ENCODE data around the gene FZD7.
A peak's percentile ranks its signal among the peaks of the same experiment; 100 is the strongest.

FZD7 gene

DNA sequence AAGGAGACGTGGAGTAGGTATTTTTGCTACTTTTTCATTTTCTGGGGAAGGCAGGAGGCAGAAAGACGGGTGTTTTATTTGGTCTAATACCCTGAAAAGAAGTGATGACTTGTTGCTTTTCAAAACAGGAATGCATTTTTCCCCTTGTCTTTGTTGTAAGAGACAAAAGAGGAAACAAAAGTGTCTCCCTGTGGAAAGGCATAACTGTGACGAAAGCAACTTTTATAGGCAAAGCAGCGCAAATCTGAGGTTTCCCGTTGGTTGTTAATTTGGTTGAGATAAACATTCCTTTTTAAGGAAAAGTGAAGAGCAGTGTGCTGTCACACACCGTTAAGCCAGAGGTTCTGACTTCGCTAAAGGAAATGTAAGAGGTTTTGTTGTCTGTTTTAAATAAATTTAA, 3.4 kb downstream of the FZD7 start:
- no peak for DNase-seq (ENCODE audit: low read depth in 2 of 2)

DNA sequence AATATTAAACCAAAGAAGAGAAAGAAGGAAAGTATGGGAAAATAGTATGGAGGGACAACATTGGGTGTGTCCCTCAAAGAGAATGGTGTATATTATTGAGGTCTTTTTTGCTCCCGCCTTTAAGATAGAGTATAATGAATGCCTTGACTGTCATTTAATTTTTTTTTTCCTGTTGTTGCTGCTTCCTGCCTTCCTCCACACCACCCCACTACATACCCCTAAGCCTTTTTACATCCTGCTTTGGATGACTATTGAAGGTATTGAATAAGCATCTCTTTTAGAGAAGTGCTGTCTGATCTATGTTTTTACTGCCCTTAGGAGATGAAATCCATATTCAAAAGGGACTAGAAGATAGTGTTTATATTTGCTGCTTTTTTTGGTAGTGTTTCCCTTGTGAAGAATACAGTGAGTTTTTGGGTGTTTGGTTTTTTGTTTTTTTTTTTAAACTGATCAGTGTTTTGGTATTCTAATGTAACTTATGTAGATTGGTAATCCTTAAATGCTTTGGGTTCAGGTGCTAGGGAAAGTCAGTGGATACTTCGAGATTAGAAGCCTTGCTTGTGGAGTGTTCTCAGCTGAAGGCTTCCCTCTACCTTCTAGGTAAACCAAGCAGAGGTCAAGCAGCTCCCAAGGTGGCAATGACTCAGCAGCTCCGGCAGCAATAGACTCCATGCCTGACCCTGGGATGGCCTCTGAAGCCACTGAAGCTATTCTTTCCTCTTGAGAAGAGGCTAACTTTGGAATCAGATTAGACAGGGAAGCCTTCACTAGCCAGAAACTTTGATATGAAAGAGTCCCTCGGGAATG, 5.0 kb downstream of the FZD7 start:
- no peak for DNase-seq (ENCODE audit: low read depth in 2 of 2)

DNA sequence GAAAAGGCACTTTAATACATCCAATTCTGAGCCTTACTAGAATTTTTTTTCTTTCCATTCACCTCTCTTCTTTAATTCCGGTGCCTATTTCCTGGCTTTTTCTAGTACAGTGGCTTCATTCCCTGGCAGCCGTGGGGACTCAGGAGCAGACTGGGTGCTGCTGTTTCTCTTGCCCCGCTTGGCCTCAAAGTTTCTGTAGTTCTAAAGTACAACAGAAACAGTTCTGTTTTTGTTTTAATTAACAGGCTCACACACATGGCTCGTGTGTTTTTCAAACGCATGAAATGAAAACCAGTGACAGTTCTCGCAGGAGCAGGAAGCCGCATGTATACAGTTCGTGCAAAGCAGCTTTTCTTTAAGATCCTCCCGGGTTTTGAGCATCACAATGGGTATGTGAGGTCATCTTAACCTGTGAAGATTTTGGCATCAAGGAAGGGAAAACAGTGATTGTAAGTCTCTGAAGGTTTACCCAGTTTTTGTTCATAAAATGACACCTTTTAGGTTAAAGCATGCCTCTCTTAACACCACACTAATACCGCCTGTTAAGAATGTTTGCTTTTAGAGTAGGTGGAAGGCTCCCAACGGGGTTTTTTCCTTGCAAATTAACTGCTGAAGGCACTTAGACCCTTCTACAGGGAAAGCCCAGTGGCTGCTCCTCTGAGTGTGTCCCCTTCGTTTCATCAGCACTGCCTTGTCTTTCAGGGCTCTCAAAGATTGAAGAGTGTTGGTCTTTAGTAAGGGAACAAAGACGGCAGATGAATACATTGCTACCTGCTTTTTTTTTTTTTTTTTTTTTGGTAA, 5.8 kb downstream of the FZD7 start:
- no peak for DNase-seq (ENCODE audit: low read depth in 2 of 2)

DNA sequence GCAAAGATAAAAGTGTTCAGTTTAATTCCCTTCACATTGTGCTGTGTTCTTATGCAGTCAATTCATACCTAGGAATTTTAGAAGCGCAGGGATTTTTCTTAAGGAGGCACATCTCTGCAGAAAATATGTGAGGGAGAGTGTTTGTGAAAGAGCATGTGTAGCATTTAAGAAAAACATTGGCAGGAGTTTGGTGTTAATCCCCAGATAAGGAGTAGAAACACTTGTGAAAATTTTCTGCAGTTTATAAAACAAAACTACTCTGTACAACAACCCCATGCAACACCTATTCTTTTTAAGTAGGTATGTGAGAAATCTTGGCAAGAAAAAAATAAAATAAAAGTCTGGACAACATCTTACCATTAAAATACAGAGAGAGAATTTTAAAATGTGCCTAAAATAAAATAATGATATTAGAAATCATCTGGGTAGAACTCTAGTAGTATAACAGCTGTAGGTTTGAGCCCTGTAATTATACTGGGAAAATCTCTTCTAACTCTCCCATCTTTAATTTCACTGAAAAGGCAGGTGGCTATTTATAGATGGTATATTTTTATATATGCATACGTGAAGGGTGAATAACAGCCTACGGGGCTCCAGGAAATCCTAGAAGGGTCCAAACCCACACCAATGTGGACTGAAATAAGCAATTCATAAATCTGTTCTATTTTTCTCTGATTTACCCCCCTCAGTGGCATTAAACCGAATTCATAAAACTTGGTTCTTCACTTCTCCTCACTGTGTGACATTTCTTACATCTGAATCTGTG, 6.6 kb downstream of the FZD7 start:
- DNase-seq (ENCODE audit: low read depth in 2 of 2) = no peak

DNA sequence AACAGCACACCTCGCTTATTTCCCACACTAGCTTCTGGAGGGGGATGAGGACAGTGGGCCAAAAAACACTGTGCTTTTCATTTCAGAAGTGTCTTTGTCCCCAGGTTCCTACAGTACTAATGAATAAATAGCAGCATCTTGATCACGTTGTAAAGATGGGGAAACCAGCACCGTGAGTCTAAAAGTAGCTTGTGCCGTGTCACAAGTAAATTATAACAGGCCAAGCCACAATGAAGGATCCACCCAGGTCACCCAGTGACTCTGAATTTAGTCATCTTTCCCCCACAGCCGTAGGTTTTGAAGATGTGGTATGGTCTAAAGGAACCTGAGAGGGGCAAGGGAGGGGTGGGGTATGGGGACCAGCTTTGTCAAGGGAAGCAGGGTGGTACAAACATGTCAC, 8.8 kb downstream of the FZD7 start:
- DNase-seq (ENCODE audit: low read depth in 2 of 2) = no peak

DNA sequence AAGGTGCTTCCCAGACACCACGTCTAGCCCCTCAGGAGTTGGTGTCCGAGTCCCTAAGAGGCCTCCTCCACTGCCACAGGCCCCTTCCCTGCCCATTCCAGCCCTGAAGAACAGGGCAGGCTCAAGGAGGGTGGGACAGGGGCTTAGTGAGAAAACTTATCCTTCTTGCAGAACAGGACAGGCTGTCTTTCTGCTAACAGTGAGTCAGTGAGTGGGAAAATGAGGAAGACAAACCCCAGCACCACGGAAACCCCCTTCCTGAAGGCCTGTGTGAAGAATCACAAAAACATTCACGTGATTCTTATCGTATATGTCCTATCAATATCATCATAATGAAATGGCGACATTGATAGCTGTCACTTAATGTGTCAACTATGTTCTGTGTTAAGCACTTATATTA, 9.8 kb downstream of the FZD7 start:
- no peak for DNase-seq (ENCODE audit: low read depth in 2 of 2)

DNA sequence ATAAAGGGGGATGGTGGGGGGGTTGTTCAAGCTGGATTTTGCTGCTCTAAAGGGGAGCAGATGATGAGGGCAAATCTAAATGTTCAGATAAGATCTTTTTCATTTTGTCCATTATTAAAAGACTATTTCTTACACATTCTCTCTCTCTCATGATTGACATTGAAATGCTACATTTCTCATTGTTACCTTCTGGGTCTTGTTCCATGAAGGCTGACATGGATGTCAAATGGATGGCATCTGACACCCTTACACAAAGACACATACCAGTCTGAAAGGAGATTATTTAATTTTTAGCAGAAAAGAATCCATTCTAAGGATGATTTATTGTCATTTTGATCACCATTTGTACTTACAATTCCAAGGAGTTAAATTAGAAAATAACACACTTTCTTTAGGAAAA, 11.1 kb downstream of the FZD7 start:
- no peak for DNase-seq (ENCODE audit: low read depth in 2 of 2)

DNA sequence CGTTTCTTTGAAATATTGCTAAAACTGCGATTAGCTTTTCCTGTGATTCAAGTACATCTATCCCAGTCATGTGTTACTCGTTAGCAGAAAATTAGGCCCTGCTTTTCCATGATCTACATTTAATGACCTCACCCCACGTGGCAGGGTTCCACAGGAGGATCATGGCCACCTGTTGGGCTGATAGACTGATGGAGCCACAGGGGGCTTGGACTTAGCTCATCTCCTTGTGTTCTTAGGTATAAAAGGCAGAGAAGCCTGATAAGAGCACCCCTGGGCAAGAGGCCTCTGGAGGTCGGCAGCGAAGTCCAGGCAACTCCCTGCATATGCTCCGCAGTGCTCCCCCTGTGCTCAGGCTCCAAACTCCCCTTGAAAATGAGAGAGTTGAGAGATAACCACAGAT, 12.9 kb downstream of the FZD7 start:
- no peak for DNase-seq (ENCODE audit: low read depth in 2 of 2)

DNA sequence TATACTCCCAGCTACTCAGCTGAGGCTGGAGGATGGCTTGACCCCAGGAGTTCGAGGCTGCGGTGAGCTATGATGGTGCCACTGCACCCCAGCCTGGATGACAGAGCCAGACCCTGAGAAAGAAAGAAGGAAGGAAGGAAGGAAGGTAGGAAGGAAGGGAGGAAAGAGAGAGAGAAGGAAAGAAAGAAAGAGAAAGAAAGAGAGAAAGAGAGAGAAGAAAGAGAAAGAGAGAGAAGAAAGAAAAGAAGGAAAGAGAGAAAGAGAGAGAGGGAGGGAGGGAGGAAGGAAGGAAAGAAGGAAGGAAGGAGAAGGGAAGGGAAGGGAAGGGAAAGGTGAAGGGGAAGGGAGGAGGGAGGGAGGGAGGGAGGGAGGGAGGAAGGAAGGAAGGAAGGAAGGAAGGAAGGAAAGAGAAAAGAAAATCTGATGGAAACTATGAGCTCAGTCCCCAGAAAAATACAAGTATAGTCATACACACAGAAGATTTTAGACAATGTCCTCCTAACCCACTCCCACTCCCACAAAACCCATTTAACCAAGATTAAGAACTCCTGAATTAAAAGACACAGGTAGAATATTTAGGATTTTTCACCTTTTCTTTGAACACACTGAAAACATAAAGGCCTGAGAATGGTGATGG, 15.6 kb downstream of the FZD7 start:
- DNase-seq (ENCODE audit: low read depth in 2 of 2) = no peak

DNA sequence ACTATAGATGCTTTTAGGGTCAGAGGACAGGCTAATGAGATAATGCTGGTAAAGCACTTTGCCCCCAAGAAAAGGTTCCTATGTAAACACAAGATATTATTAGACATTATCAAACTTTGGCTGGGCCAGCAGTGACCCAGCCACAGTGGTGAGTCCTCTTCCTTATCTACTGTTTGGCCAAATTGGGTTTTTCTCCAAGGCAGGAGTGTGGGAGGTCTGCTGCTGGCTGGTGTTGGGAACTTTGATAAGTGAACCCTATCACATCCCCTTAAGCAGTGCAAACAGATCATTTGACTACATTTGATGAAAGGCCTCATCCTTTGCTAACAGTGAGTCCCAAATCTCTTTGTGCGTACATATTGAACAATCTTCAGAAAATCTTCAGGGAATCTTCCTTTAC, 16.2 kb downstream of the FZD7 start:
- no peak for DNase-seq (ENCODE audit: low read depth in 2 of 2)

DNA sequence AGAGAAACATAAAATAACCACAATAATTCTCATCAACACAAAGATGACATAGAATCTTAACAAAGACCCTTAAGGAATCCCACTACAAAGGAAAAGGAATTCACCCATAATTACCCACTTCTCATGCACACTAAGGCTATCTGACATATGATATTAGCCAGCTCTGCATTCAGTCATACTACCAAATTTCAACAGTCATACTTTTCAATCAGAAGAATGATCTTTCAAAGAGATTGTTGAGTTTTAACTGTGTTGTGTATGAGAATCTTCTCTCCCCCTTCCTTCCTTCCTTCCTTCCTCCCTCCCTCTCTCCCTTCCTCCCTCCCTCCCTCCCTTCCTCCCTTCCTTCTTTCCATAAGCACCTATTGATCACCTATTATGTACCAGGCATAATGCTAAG, 17.0 kb downstream of the FZD7 start:
- DNase-seq (ENCODE audit: low read depth in 2 of 2) = no peak

DNA sequence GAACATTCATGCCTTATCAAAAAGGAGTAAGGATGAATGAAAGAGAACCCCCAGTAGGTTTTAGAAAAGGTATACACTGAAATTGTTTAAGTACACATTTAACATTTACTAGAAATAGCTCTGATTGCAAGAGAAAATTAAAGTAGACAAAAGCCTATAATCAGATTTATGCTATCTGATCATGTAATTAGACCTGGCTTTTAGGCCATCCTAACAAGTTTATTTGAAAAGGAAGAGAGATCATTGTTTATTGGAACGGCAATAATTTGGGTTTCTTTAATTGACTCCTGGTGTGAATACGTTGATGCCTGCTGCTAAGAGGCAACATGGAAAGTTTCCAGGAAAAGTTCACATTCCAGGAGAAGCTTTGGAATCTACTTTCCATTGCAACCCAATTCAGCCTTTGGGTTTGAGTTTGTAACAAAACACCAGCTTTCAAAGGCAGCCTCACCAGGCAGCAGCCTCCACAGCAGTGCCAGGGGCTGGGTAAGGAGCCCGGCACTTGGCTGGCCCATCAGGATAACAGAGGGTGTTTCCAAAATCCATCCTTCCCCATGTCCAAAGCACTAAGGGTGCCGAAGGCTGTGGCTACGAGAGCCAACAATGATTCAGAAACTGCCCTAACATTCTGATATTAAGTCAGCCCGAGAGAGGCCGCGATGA, 18.0 kb downstream of the FZD7 start:
- no peak for DNase-seq (ENCODE audit: low read depth in 2 of 2)

DNA sequence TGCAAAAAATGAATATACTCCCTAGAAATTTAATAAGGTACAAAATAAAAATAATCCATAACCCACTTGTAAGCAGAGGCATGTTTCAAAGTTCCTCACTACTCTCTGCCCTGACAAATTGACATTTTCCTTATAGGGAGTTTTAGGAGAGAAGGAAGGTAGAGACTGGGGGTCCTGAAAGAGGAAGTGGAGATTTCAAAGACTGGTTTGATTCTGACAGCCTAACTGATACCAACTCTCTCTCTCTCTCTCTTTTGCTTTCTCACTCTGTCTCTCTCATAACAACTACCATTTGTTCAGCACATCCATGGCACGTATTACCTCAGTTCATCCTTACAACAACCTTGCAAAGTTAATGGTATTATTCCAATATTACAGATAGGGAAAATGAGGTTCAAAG, 18.6 kb downstream of the FZD7 start:
- no peak for DNase-seq (ENCODE audit: low read depth in 2 of 2)

DNA sequence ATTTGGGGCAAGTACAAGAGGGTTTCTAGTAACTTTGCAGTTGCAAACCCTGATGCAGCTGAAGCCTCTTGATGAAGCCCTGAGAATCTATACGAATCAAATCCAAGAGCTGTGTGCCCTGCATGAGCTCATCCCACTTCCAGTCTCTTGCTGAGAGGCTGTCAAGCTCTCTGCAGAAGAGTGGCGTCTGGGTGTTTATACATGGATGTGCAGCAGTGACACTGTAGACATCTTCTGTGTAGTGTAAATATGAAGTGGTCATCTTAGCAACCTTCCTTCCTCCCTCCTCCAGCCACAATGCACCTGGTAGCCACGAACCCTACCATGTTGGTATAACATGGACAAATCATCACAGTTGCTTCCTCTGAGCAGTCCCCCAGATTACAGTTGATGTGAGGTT, 21.0 kb downstream of the FZD7 start:
- no peak for DNase-seq (ENCODE audit: low read depth in 2 of 2)

DNA sequence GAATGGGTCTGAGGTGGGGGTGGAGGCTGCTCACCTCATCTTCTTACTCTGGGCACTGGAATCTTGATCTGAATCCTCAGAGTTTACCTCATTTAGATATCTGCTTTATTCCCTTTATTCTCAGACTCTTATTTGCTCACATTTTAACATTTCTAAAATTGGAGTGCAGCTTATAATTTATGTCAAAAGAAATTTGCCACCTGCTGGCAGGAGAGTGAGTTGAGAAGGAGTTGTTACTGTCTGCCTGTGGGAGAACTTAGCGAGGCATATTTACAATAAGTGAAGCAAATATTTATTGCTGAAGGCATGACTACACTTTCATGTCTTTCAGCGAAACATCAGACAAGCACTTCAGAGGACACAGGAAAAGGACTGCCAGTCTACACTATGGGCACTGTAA, 23.0 kb downstream of the FZD7 start:
- DNase-seq (ENCODE audit: low read depth in 2 of 2) = no peak

DNA sequence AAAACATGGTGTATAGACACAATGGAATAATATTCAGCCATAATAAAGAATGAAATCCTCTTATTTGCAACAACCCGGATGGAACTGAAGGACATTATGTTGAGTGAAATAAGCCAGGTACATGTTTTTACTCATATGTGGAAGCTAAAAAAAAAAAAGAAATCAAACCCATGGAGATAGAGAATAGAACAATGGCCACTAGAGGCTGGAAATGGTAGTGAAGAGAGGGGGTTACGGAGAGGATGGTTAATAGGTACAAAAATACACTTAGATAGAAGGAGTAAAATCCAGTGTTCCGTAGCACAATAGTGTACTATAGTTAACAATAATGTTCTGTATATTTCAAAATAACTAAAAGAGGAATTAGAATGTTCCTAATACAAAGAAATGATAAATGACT, 26.6 kb downstream of the FZD7 start:
- no peak for DNase-seq (ENCODE audit: low read depth in 2 of 2)

DNA sequence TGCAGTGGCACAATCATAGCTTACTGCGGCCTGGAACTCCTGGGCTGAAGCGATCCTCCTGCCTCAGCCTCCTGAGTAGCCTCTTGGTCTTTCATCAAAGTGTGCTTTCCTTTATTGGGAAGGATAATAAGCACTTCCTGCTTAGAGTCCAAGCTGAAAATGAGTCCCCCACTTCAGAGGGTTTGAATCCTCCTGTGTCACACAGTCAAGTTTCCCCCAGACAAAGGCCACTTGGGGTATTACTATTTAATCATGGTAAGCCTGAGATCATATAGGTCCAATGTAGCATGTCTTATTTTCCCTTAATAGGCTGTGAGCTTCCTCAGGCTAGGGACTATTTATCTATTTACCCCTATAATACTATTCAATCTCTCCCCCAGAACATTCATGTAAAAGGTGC, 28.0 kb downstream of the FZD7 start:
- no peak for DNase-seq (ENCODE audit: low read depth in 2 of 2)

DNA sequence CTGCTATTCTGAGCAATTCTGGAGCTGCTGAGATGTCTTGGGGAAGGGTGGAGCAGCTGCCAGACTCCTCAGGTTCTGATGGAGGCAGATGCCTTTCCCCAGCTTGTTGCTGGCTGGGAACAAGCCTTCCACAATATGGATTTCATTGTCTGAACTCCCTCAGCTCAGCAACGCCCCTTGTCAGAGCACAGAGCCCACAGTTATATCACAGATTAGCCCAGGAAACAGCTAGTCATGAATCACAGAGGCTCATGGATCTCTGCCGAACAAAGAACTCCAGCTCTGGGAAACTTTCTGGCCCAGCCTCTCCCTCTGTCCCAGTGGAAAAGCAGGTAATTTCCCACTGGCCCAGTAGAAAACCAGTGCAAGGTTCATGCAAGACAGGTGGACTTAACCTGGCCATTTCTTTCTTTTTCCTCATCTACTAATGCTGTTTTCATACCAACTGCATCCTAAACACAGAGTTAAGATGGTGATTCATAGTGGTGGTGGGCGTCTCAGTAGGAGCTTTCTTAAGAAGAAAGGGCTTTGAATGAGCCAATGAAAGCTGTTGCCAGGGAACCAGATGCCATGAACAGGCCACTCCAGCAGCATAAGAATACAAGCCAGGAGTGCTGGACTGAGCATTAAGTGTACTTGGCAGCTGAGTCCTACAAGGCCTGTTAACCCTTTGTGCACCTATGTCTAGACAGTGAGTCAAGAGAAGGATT, 30.7 kb downstream of the FZD7 start:
- peak; percentile 1 to 4 for DNase-seq (ENCODE audit: low read depth in 2 of 2)

DNA sequence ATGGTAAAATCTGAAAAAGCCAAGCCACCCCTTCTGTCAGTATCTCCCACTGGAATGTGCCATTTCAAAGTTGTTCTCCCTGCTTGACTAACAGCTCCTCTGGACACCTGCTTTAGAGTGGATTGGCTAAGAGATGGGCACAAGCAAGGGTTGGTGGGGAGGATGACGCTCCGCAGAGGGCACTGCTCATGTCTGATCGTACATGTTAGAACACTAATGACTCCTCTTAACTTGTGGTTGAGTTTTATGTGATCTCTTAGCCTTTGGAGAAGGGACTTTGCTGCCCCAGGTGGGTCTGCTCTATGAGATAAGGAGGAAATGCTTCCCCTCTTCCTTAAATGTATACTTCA, 31.2 kb downstream of the FZD7 start:
- no peak for DNase-seq (ENCODE audit: low read depth in 2 of 2)

DNA sequence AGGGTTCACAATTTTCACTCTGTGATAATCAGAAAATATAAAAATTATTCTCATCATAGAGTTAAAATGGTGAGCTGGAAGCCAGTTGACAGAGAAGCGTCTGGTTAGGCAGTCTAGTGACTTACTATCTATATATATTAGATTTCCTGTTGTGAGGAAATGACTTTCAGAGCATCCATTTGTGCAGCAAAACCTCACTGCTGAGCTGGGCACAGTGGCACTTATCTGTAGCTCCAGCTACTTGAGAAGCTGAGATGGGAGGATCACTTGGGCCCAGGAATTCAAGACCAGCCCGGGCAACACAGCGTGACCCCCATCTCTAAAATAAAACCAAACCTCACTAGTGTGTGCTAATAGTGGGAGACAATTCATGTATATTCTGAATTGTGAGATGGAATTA, 32.2 kb downstream of the FZD7 start:
- no peak for DNase-seq (ENCODE audit: low read depth in 2 of 2)

DNA sequence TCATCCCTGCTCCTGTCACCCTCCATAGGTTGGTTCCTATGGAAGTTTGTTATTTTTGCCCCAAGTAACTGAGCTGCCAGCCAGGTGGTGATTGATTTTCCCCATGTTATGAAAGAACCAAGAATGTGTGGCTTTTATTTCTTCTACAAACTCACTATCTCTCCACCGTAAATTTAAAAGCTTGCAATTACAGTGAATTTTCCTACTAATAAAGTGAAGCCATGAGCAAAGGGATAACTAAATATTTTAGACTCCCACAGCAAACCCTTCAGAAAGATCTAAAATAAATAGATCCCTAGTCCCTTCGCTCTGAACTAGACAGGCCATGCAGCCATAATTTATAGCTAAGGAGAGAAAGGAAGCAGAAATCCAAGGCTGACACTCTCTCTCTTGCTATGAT, 33.2 kb downstream of the FZD7 start:
- no peak for DNase-seq (ENCODE audit: low read depth in 2 of 2)
